ENCODE results near the gene FAM3B.

Gene FAM3B

DNA sequence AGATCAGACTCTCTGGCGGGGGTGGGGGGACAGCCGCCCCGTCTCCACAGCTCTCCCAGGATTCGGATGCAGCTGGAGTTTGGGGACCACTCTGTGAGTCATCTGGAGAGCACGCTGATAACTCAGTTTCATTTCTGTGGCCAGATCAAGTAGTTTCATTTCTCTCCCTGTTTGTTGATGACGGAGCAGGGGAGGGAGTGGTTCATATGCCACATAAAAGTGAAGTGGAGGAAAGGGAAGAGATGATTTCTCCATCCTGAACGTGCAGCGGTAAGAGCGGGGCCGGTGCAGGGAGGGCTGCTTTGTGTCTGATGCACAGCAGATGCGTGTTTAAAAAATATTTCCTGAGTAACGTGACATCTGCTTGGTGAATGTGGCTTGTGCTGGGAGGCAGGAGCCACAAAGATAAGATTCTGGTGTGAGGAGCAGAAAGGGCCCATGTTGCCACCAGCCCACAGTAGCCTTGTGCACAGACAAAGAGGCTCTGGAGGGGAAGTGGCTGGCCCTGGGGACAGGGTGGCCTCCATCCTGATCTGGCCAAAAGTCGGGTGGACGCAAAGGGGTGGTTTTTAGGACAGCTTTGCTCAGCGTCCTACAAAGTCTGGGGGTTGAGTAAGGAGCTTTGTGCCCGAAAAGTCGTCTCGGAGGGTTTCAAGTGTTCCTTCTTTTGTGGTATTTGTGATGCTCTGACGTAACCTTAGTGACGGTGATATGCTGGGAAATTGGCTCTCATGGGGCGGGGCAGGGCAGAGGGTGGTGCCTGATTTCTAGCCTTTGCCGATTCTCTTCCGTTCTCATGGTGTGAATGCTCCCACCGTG is 45.4 kb downstream of the FAM3B start, which contains the start of gene MX2:
MX2 (plus strand) TSS at position 242 of the 819 bp plus-strand sequence. CDS start 14,880 bp downstream, outside the sequence.
- 94% methylated on average over 24 of the region's 24 CpGs for WGBS, 2 experiments
- Histone ChIP-seq H3K27ac (ENCODE audit: insufficient read depth, low read depth, low read length, poor library complexity, severe bottlenecking) (no peak within 1 kb of the TSS), H3K9me3 (ENCODE audit: control insufficient read depth, low read length) (no peaks in the 10 kb centered on the region), H3K4me1 (ENCODE audit: control insufficient read depth, insufficient read depth, low read length) (no peaks in the 10 kb centered on the region), H3K4me3 (ENCODE audit: insufficient read depth, low read depth, low read length) (no peak within 1 kb of the TSS), H3K36me3 (ENCODE audit: control insufficient read depth, insufficient read depth, low read length) (no peaks in the 10 kb centered on the region), H3K27me3 (ENCODE audit: control insufficient read depth, insufficient read depth, low read length, poor library complexity, severe bottlenecking) (no peaks in the 10 kb centered on the region)

DNA sequence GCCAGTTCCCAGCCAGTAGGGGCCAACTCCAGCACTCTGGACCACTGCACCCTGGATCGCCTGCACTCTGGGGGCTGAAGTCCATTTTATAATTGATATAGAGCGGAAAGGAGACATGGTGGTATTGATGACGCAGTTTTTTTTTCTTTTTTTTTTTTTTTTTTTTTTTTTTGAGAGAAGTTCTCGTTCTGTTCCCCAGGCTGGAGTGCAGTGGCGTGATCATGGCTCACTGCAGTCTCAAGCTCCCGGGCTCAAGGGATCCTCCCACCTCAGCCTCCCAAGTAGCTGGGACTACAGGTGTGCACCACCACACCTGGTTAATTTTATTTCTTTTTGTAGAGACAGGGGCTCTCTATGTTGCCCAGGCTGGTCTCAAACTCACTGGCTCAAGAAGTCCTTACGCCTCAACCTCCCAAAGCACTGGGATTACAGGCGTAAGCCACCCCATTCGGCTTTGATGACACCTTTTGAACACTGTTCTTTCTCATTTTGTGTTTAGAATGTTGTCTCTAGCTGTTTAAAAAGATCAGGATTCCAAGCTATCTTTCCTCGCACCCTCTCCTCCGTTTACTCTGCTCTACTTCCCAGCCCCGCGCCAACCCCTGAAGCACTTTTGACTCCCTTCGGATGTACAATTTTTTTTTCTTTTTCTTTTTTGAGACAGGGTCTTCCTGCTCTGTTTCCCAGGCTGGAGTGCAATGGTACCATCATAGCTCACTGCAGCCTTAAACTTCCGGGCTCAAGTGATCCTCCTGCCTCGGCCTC is 46.2 kb downstream of the FAM3B start:
- WGBS, 2 experiments, result 91 to 92% methylated on average over 16 of the region's 16 CpGs
- H3K27me3 ChIP-seq (ENCODE audit: control insufficient read depth, insufficient read depth, low read length, poor library complexity, severe bottlenecking), result no peaks in the 10 kb centered on the region
- H3K9me3 ChIP-seq (ENCODE audit: control insufficient read depth, low read length), result no peaks in the 10 kb centered on the region
- no peaks in the 10 kb centered on the region for H3K4me1 ChIP-seq (ENCODE audit: control insufficient read depth, insufficient read depth, low read length)
- H3K27ac ChIP-seq (ENCODE audit: insufficient read depth, low read depth, low read length, poor library complexity, severe bottlenecking), result no peak overlapping the region
- H3K36me3 ChIP-seq (ENCODE audit: control insufficient read depth, insufficient read depth, low read length), result no peaks in the 10 kb centered on the region
- no peak overlapping the region for H3K4me3 ChIP-seq (ENCODE audit: insufficient read depth, low read depth, low read length)

DNA sequence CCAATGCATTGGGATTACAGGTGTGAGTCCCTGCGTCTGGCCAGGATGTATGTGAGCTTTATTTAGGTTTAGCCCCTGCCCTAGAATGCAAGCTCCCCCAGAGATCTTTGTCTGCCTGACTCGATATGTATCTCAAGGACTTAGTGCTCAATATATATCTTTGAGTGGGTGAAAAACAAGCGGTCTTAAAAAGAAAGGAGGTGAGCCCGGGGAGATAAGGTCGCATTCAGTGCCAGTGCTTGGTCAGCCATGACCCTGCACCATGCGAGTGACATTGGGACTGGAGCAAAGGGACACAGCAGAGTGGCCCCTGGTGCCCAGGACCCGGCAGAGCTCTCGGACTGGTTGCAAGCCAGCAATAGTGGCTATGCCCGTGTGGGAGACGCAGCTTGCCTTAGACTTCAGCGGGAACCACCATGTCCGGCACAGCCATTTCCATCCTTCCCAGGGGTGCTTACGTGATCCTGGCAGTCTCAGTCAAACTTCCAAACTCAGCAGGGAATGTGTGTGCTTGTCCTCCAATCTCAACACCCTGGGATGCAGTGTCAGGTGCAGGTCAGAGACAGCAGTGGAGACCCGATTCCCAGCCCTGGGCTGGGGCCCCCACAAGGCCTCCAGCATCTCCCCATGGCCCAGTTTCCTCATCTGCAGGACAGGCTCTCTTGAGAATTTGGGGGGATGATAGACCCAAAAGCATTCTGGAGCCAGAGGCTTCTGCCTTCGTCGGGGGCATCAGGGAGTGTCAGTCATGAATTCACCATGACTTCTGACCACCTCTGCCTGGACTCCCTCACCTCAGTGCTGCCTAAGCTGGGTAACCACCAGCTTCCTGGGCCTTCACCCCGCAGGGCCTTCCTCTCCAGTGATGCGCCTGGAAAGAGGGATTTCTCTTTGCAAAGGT is 47.0 kb downstream of the FAM3B start:
- Histone ChIP-seq H3K9me3 (ENCODE audit: control insufficient read depth, low read length) (no peaks in the 10 kb centered on the region), H3K4me3 (ENCODE audit: insufficient read depth, low read depth, low read length) (no peak overlapping the region), H3K36me3 (ENCODE audit: control insufficient read depth, insufficient read depth, low read length) (no peaks in the 10 kb centered on the region), H3K27me3 (ENCODE audit: control insufficient read depth, insufficient read depth, low read length, poor library complexity, severe bottlenecking) (no peaks in the 10 kb centered on the region), H3K4me1 (ENCODE audit: control insufficient read depth, insufficient read depth, low read length) (no peaks in the 10 kb centered on the region), H3K27ac (ENCODE audit: insufficient read depth, low read depth, low read length, poor library complexity, severe bottlenecking) (no peak overlapping the region)
- 89 to 92% methylated on average over 18 of the region's 18 CpGs for WGBS, 2 experiments

DNA sequence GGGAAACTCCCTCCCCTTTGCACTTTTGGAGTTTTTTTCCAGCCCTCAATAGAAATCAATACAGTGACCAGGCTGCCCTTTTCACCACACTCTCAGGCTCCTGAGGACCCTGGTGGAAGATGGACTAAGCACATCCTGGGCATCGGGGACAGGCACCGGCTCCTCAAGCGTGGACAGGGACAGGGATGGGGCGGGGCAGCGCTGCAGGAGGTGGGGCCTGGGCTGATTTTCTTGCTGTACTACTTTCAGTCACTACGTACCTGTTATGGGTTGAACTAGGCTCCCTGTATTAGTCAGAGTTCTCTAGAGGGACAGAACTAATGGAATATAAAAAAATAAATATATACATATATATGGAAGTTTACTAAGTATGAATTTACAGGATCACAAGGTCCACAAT is 47.7 kb downstream of the FAM3B start:
- Histone ChIP-seq H3K4me1 (ENCODE audit: control insufficient read depth, insufficient read depth, low read length) (no peaks in the 10 kb centered on the region), H3K27ac (ENCODE audit: insufficient read depth, low read depth, low read length, poor library complexity, severe bottlenecking) (no peak overlapping the region), H3K4me3 (ENCODE audit: insufficient read depth, low read depth, low read length) (no peak overlapping the region), H3K27me3 (ENCODE audit: control insufficient read depth, insufficient read depth, low read length, poor library complexity, severe bottlenecking) (peaks cover 3% of the 10 kb centered on the region), H3K9me3 (ENCODE audit: control insufficient read depth, low read length) (no peaks in the 10 kb centered on the region), H3K36me3 (ENCODE audit: control insufficient read depth, insufficient read depth, low read length) (no peaks in the 10 kb centered on the region)
- WGBS, 2 experiments, result 92 to 95% methylated on average over 6 of the region's 6 CpGs

DNA sequence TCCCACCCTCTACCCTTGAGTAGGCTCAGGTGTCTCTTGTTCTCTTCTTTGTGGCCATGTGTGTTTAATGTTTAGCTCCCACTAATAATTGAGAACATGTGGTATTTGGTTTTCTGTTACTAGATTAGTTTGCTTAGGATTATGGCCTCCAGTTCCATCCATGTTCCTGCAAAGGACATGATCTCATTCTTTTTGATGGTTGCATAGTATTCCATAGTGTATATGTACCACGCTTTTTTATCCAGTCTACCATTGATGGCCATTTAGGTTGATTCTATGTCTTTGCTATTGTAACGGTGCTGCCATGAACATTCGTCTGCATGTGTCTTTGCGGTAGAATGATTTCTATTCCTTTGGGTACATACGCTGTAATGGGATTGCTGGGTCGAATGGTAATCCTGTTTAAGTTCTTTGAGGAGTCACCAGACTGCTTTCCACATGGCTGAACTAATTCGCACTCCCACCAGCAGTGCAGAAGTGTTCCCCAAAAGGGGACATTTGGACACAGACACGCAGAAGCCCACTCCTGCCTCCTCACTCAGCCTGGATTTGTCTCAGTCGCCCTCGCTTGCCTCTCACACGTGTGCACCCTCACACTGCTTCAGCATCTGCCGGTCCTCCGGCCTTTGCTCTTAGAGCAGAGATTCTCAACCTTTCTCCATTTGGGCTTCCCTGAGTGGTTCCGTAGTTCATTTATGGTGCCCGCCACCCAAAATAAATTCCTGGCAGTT is 48.9 kb downstream of the FAM3B start:
- Histone ChIP-seq H3K4me3 (ENCODE audit: insufficient read depth, low read depth, low read length) (no peak overlapping the region), H3K36me3 (ENCODE audit: control insufficient read depth, insufficient read depth, low read length) (no peaks in the 10 kb centered on the region), H3K27ac (ENCODE audit: insufficient read depth, low read depth, low read length, poor library complexity, severe bottlenecking) (no peak overlapping the region), H3K4me1 (ENCODE audit: control insufficient read depth, insufficient read depth, low read length) (no peaks in the 10 kb centered on the region), H3K9me3 (ENCODE audit: control insufficient read depth, low read length) (no peaks in the 10 kb centered on the region), H3K27me3 (ENCODE audit: control insufficient read depth, insufficient read depth, low read length, poor library complexity, severe bottlenecking) (peaks cover 3% of the 10 kb centered on the region)
- WGBS, 2 experiments, result 93 to 95% methylated on average over 15 of the region's 15 CpGs

DNA sequence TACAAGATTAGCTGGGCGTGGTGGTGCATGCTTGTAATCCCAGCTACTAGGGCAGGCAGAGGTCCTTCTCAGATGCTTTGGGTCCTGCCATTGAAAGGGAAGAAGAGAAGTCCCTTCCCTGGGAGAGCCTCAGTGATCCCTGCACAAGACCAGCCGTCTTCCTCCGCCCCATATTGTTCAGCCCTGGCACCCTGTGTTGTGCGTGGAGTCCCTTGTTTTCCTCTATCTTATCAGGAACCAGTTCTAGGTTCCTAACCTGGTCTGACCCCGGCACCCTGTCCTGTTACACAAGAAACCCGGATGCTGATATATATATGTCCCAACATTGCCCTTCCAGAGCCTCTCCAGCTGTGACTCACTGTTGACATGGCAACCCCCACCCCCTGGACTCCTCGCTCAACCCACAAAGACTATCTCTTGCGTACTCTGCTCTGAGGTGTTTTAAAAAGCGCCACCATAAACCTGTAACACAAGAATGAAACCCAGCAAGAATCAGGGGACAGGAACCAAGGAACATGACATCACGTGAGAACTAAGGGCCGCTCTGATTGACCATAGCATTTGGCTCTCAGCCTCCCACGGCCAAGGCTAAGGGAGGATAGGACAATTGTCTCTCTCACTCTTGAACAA is 50.0 kb downstream of the FAM3B start:
- no peak overlapping the region for H3K27ac ChIP-seq (ENCODE audit: insufficient read depth, low read depth, low read length, poor library complexity, severe bottlenecking)

DNA sequence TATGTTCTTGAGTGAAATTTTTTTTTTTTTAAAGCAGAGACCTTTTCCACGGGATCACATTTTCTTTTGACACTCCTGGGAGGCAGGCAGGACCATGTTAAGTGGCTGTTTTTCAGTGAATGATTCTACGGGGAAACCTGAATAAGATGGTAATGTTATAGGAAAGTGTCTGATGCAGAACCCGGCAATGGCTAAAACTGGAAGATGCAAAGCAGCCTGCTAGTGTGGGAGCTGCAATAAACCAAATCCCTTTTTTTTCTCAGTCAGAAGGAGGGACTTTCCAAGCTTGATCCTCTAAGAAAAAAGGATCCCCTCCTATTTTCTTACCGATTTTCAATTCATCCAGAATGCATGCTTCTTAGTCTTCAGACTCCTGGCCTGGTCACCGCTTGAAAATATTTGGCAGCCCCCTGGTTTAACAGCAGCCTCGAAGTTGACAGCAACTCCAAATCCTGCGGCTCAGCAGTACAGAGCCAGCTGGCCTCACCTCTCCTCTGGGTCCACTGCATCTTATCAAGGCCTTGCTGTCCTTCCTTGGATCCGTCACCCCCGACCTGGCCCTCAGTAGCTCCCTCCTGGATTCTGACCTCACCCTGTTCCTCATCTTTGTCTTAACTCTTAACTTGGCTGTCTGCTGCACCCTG is 50.8 kb downstream of the FAM3B start:
- H3K27ac ChIP-seq (ENCODE audit: insufficient read depth, low read depth, low read length, poor library complexity, severe bottlenecking), result no peak overlapping the region
- H3K4me3 ChIP-seq (ENCODE audit: insufficient read depth, low read depth, low read length), result no peak overlapping the region
- H3K27me3 ChIP-seq (ENCODE audit: control insufficient read depth, insufficient read depth, low read length, poor library complexity, severe bottlenecking), result peaks cover 3% of the 10 kb centered on the region
- no peaks in the 10 kb centered on the region for H3K4me1 ChIP-seq (ENCODE audit: control insufficient read depth, insufficient read depth, low read length)
- WGBS, 2 experiments, result 79 to 82% methylated on average over 9 of the region's 9 CpGs
- no peaks in the 10 kb centered on the region for H3K9me3 ChIP-seq (ENCODE audit: control insufficient read depth, low read length)
- no peaks in the 10 kb centered on the region for H3K36me3 ChIP-seq (ENCODE audit: control insufficient read depth, insufficient read depth, low read length)

More for the DNA sequence above, 50.0 kb downstream of the FAM3B start:
- Histone ChIP-seq H3K36me3 (ENCODE audit: control insufficient read depth, insufficient read depth, low read length) (no peaks in the 10 kb centered on the region), H3K4me1 (ENCODE audit: control insufficient read depth, insufficient read depth, low read length) (no peaks in the 10 kb centered on the region), H3K9me3 (ENCODE audit: control insufficient read depth, low read length) (no peaks in the 10 kb centered on the region), H3K27me3 (ENCODE audit: control insufficient read depth, insufficient read depth, low read length, poor library complexity, severe bottlenecking) (peaks cover 3% of the 10 kb centered on the region), H3K4me3 (ENCODE audit: insufficient read depth, low read depth, low read length) (no peak overlapping the region)
- WGBS, 2 experiments, result 90 to 92% methylated on average over 12 of the region's 12 CpGs

DNA sequence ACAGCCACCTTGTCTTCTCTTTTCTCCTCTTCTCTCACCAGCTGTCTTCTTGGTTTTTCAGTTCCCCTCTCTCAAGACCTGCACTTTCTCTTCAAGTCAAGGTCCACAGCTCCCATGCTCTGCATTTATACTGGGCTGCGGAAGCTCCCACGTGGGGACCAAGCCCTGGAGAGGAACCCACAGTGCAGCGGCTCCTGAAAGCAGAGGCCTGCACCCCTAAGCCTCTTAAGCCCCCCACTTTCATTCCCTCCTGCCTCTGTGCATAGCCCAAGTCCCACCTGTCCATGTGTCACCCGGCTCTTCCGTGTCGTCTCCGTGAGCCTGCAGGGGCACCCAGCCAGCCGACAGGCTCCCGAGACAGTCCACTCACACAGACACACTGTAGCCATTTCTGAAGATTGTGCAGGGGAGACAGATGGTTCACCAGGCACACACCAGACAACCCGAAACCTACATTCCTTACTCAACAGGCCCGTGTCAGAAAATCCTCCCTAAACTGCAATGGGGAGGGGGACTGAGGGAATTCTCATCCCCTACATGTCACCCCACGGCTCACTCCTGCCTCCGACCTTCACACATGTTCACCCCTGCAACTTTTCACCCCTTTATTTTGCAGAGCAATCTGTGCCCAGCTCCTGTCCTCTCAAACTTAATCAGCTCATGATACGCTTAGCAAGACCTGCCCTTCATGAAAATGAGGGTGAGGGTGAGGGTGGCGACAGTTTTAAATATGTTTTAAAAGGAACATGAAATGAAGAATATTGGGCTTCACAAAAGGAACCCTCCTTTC is 51.5 kb downstream of the FAM3B start:
- 92% methylated on average over 15 of the region's 15 CpGs for WGBS, 2 experiments
- no peak overlapping the region for H3K27ac ChIP-seq (ENCODE audit: insufficient read depth, low read depth, low read length, poor library complexity, severe bottlenecking)

More for the DNA sequence above, 51.5 kb downstream of the FAM3B start:
- no peaks in the 10 kb centered on the region for H3K9me3 ChIP-seq (ENCODE audit: control insufficient read depth, low read length)
- no peaks in the 10 kb centered on the region for H3K4me1 ChIP-seq (ENCODE audit: control insufficient read depth, insufficient read depth, low read length)
- H3K27me3 ChIP-seq (ENCODE audit: control insufficient read depth, insufficient read depth, low read length, poor library complexity, severe bottlenecking), result peaks cover 3% of the 10 kb centered on the region
- no peak overlapping the region for H3K4me3 ChIP-seq (ENCODE audit: insufficient read depth, low read depth, low read length)
- no peaks in the 10 kb centered on the region for H3K36me3 ChIP-seq (ENCODE audit: control insufficient read depth, insufficient read depth, low read length)
